KG1 (cell line): ENCODE measurements around the gene NR6A1.
"Not testable (repeated sequence)": the region's sequence is repeated elsewhere in the genome, so short reads cannot be mapped to it uniquely, and the experiment has no call there.

Experiments used
- DNase-seq: peaks from one replicate; lab custom pipeline; 2025; lab: John Stamatoyannopoulos, UW

Gene NR6A1

GRCh38 chr9:124776954-124777648, 6.0 kb upstream of the NR6A1 start, which contains the start of gene OLFML2A:
TSS of gene OLFML2A (plus strand) at chr9:124777133. CDS start at chr9:124777271, 138 bp downstream.
- no peak for DNase-seq

GRCh38 chr9:124776618-124776953, 5.5 kb upstream of the NR6A1 start:
- DNase-seq = no peak

- peak; percentile 68 for DNase-seq
Observed at GRCh38 chr9:124774129-124774978, 3.2 kb upstream of the NR6A1 start.

DNA sequence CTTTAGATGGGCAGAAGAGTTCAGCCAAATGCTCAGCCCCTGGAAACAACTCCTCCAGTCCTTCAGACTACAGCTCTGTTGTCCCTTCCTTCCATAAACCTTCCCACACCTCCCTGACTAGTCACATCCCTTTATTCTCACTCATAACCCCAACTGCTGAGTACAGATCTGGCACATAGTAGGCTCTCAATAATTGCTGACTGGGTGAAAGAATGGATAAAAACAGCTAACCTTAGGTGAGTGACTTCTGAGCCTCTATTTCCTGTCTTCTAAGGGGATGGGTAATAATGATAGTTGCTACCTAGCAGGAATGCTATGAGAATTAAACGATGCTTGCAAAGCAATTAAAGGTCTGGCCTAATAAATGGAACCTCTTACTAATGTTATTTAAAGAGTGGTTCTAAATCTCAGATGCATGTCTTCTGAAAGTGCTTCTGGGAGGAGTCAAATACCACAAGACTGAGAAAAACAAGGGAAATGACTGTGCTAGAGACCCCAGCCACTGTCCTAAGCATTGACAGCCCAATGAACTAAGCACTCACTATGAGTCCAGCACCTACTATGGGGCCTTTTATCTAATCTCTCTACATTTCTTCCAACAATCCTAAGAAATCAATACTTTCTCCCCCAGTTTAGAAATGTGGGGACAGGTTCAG, 2.5 kb upstream of the NR6A1 start:
- no peak for DNase-seq

DNA sequence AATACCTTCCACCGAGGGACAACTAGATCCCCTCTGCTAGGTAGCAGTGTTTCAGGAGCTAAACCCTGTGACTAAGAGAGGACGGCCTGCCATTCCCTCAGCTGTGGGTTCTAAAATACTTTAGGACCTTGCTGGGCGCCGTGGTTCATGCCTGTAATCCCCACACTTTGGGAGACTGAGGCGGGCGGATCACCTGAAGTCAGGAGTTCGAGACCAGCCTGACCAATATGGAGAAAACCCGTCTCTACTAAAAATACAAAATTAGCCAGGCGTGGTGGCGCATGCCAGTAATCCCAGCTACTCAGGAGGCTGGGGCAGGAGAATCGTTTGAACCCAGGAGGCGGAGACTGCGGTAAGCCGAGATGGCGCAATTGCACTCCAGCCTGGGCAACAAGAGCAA, 1.8 kb upstream of the NR6A1 start:
- DNase-seq = not testable (repeated sequence)

DNA sequence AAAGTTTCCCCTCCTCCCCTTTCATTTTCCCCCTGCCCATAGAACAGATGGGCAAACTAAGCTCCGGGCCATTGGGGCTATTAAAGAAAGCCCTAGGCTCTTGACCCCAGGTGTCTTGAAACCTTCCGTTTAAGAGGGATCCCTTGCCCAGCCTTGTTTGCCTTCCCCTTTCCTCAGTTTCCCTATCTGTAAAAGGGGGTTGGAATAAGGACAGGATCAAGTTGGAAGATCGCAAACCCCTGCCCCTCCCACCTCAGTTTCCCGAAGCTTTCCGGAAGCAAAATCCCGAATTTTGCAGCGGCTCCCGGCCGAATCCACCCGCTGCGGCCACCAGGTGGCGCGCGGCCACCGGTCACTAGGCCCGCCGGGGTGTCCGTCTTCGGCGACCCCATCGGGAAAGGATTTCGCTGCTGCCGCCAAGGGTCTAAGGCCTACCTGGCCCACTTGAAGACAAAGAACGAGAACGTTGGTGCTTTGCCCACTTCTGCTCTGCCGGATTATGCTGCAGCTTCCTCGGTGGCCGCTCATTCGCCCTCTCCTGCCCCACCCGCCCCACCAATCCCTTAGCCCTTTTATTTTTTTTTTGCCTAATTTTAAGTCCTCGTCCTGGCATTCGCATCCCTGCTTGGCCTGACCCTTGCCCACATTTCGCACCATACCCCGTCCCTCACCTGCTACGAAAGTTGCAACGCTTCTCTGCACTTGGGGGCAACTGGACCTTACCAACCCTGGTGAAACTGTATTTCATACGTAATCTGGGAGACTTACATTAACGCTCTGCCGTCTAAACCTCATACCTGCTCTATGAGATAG, 962 bp upstream of the NR6A1 start:
- no peak for DNase-seq

DNA sequence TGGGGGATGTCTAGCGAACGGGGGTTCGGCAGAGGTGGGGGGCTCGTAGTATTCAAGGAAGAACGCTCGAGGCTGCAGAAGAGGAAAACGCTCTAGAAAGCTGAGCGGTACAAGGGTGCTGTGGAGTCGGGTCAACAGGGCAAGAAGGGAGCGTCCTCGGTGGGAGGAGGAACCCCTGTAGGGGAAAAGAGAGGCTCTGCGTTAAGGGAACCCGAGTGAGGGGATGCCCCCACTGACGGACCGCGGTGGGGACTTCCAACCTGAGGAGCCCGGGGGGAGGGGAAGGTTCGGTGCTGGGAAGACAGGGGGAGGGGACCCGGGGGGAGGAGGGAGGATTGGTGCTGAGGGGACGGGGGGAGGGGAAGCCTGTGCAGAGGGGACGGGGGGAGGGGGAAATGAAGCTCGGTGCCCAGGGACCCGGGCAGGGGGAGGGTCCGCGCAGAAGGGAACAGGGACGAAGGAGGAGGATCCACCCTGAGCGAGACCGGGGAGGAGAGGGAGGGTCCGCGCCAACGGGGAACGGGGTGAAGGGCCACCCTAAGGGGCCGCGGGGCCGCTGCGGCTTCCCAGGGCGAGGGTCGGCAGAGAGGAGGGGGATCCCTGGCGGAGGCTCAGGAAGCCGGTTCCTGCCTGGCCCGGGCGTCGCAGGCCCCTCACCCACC, 621 bp downstream of the NR6A1 start:
- no peak for DNase-seq

- peak; percentile 49 for DNase-seq
Observed at GRCh38 chr9:124769549-124770358, 1.4 kb downstream of the NR6A1 start.

DNA sequence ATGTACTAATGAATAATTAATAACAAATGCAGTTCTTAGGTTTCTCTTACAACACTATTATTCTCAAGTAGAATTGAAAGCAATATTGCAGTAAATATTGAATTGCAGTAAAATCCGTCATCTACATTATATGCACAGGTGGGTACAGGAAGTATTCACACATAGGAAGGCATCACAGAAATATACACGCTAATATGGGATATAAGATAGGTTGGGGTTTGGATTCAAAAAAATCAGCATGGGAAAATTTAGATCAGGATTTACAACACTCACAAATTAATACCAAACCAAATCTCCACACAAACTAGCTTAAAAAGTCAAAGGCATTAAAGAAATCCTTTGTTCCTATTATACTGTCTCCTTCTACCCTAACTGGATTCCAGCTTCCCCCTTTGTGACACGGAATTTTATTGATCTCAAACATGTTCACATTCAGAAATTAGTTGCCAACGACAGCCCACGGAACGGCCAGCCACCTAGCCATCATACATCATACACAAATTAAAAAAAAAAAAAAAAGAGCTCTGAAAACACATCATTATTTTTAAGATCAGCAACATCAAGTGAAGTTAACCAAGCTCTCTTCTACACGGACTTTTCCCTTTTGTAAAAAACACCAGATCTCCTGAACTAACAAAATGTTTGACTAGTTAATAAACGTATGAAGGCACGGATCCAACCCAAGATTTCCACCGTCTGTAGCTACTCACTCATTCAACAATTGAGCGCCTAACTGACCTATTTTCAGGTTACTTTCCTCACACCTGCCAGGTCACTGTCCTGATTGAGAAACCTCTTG, 2.2 kb downstream of the NR6A1 start:
- DNase-seq = no peak

DNA sequence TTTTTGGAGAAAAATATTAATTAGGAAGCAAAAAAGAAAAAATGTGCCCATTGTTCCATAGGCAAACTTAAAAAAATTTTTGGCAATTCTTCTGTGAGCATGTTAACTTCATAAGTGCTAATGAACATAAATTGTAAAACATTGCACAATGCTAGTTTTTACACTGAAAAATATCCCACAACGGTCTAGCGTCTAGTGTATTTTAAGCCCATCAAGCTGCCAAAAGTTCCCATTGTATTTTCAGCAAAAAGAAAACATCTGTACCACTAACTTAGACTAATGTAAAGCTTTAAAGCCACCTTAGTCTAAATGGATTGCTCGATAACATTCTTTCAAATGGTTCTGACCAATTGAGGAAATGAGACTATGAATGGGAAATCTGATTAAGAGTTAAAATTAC, 2.8 kb downstream of the NR6A1 start:
- DNase-seq = no peak

DNA sequence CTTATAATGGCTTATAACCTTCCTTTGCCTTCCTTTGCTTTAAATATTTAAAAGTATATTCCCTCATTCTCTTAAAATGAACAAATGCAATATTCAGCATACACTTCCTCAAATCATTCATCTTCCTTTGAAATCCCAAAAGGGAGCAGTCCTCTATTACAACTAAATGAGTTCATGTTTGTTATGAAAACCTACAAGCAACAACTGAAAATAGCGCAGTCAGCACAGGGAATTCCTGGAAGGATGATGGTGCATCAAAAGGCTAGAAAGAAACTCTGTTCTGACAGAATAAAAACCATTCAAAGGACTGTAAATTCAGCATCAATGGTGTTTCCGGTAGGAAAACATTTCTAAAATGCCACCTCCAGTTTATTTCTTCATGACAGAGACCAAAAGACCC, 3.3 kb downstream of the NR6A1 start:
- no peak for DNase-seq

DNA sequence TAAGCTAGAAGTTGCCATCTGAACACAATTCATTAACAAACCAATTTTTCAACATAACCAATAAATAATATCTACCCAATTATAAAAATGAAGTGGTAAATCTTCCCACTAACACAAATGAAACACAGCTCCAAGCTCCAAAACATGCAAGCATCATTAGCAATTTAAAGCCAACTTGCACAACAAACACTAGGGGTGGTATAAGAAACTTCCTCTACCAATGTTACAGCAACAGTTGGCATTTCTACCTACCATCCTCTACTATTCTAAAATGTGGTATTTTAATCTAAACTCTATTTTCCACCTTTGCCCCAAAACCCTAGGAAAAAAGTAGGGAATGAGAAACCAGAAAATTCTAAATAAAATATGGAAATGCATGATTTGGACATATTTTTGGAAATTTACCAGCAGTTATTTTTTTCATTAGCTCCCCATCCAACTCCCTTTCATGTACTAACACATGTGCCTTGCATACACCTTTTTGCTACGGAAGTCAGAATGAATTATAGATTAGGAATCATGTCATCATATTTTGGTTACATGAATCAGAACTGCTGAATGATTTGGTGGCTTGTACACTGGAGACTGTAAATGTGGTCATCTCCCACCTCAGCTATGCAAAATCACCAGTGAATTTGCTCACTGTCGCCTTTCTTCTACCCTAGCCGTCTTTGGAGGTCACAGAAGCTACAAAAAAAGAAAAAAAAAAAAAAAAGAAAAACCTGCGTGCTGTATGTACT, 4.1 kb downstream of the NR6A1 start:
- DNase-seq = no peak

DNA sequence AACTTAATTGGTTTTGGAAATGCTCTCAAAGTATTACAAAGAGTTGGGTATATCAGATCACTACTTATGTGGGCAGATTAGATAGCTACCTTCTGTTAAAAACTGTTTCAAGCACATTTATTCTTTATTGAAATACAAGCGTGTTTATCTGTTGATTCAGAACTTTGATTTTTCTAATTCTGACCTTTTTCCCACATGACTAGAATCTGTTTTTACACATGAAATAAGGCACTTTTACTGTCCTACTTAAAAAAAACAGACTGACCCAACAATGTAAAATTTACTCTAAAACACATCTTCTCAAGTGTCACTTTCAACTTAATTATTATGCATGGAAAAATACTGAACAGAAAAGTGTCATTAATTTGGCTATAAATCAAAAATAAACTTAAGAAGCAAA, 4.8 kb downstream of the NR6A1 start:
- no peak for DNase-seq

DNA sequence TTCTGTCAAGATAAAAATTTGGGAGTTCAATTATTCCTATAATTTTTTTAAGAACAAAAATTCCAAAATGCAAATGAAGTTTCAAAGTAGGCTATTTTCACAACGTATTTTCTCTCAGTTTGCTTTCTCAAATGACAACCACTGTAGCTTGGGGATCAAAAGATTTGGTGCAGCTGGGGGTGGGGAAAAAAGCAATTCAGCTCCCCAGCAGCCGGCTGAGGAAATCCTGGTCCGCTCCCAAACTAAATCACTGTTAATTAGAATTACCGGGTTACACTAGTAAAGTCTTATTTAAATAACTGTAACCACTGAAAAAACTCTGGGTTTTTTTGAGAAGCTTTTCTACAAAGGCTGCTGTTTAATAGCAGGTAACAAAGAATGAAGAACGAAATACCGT, 5.7 kb downstream of the NR6A1 start:
- no peak for DNase-seq

DNA sequence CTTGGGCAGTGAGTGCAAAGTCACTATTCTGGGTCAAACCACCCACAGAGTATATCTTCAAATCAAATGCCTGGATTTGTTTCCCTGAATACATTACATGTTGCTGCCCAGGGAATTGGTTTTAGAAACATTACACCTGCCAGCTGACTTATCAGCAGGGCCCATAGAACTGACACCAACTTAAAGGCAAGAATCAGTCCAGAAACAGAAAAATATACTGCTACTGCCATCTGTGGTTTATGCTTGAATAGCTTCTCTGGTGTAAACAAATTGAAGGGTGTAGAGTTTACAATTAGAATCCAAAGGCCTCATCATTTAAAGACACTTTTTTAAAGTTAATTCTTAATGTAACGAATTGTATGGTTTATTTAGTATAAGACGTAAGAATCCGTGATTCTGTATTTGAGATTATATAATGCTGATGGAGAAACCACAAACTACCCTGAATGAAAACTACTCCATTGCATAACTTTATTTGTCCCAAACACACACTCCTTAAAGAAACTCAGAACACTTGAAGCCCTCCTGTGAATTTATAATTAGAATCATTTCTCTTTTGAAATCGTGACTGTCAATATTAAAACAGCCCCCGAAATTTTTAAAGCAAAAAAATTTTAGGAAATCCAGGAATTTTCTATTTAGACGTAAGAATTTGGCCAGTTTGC, 6.2 kb downstream of the NR6A1 start:
- DNase-seq = no peak

DNA sequence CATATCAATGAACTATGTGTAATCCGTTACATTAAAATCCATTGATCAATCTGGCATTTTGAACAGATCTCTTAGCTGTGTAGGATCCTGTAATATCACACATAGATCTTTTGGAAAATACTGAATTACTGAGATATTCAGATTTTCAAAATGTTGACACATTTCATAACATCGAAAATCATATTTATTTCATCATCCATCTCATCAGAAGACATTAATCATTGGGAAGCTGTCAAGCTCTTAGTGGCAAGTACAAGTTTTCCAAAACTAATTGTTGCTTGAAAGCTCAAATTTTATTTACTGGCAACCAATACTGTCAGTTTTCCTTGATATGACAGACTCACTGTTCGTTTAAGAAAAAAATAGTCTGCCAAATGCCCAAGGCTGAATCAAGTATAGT, 8.5 kb downstream of the NR6A1 start:
- DNase-seq = no peak

DNA sequence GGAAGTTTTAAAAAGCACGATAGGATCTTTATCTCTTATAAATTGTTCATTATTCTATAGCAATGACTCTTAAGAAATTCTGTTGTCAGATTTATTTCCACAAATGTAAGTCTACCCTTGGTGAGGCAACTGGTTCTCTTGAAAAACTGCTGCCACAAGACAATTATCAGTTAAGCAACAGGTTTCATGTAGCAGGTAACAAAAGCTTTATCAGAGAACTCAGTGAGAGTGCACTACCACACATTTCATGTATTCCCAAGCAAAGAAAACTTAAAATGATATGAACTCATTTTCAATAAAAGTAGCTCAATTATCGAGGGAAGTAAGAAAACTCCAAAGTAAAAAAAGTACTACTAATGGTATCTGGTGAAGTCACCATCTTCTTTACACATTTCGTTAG, 9.4 kb downstream of the NR6A1 start:
- no peak for DNase-seq

- DNase-seq = no peak
Observed at GRCh38 chr9:124761196-124761595, 9.9 kb downstream of the NR6A1 start.

GRCh38 chr9:124760719-124761118, 10.4 kb downstream of the NR6A1 start:
- no peak for DNase-seq
